Spleen (tissue), 11 donors: ENCODE results near the gene BTD. TPM values are rescaled to one million over a fixed set of nuclear protein-coding genes. Genes with fewer than 3 reads are reported as not detected.

Source experiments
- DNase-seq: peaks from one replicate; pipeline ENCODE4 v3.0.0-alpha.2; 2020
- H3K27ac ChIP-seq, 8 donors: fragments of 200-600 bp; sonication (generic) in 7 of 8; 1 replicate in 4 of 8; 2 replicates in 4 of 8; pipeline versions ENCODE4 v1.5.0 to v1.8.0; 2016 to 2021; ENCODE audit warnings: inconsistent platforms in 4 of 8, mild to moderate bottlenecking in 4 of 8, moderate library complexity in 1 of 8
- H3K27me3 ChIP-seq, 7 donors: fragments of 200-600 bp; sonication (generic) in 6 of 7; replicated peaks in 1 of 7; 1 replicate in 4 of 7; 2 replicates in 3 of 7; pipeline versions ENCODE4 v1.5.0 to v1.8.0; 2016 to 2021; ENCODE audit warnings: inconsistent platforms in 3 of 7, mild to moderate bottlenecking in 1 of 7
- H3K36me3 ChIP-seq, 6 donors: fragments of 200-600 bp; sonication (generic) in 5 of 6; 1 replicate in 4 of 6; 2 replicates in 2 of 6; pipeline versions ENCODE4 v1.5.0 to v1.8.0; 2016 to 2021; ENCODE audit warnings: inconsistent platforms in 2 of 6
- H3K4me1 ChIP-seq, 6 donors: fragments of 200-600 bp; sonication (generic) in 5 of 6; 1 replicate in 3 of 6; 2 replicates in 3 of 6; pipeline versions ENCODE4 v1.5.0 to v1.8.0; 2016 to 2021; ENCODE audit warnings: inconsistent platforms in 3 of 6
- H3K4me3 ChIP-seq, 8 donors: fragments of 200-600 bp; sonication (generic) in 7 of 8; 1 replicate in 4 of 8; 2 replicates in 4 of 8; pipeline versions ENCODE4 v1.5.0 to v1.8.0; 2016 to 2021; ENCODE audit warnings: inconsistent platforms in 4 of 8, mild to moderate bottlenecking in 4 of 8, moderate library complexity in 2 of 8
- H3K9me3 ChIP-seq, 8 donors: fragments of 200-600 bp; sonication (generic) in 7 of 8; 1 replicate in 4 of 8; 2 replicates in 4 of 8; pipeline versions ENCODE4 v1.5.0 to v1.8.0; 2016 to 2021; ENCODE audit warnings: inconsistent platforms in 4 of 8
- POLR2A ChIP-seq, 3 donors: fragments of 450-650 bp; IDR thresholded peaks; one replicate each; pipeline ENCODE4 v1.5.1; 2017; ENCODE audit warnings: antibody characterized with exemption in 3 of 3, mild to moderate bottlenecking in 1 of 3
- POLR2AphosphoS5 ChIP-seq, 3 donors: sonication (generic); formaldehyde crosslinking; IDR thresholded peaks; one replicate each; pipeline ENCODE4 v1.5.1; 2017; ENCODE audit warnings: antibody characterized with exemption in 3 of 3
- WGBS, 5 donors: extraction: QIAGEN DNeasy Blood & Tissue Kit in 3 of 5; methylation state at CpG; one replicate each; pipeline versions ENCODE4 v1.1.5 to v1.1.7; 2013 to 2018; 5-methylcytosine and 5-hydroxymethylcytosine counted together
- intact Hi-C: fragments of 100-400 bp; cut with DNase I; formaldehyde crosslinking; loops from one replicate; pipeline ENCODE4 v1.15.0; 2023; ENCODE audit warnings: low total_unique reads
- polyA plus RNA-seq, 3 donors: library from polyadenylated mRNA; stranded (reverse); fragments of 200-250 nt; gene quantifications; one replicate each; pipeline ENCODE4 v1.2.1, GENCODE V29; 2013
- total RNA-seq, 7 donors: library from RNA; depleted of rRNA in 3 of 7; stranded (reverse); fragments of >200 nt in 3 of 7; fragmentation: NEBNext Ultra II Directional in 4 of 7; extraction: Animal tissue kit (Norgen Biotek cat#: 25700) in 4 of 7; gene quantifications; one replicate each; pipeline versions ENCODE4 v1.1.0 to v1.2.1, GENCODE V29; 2016 to 2021
- TF ChIP-seq, protein P1 (sequence below), 11 experiments: fragments of 200-600 bp in 7 of 11; fragments of 450-650 bp in 4 of 11; sonication (generic) in 4 of 11; IDR thresholded peaks in 8 of 11; conservative IDR thresholded peaks in 3 of 11; 1 replicate in 7 of 11; 2 replicates in 4 of 11; pipeline versions ENCODE4 v1.4.0 to v1.8.0; 2016 to 2021; ENCODE audit warnings: antibody characterized with exemption in 11 of 11, inconsistent platforms in 4 of 11, mild to moderate bottlenecking in 1 of 11
- donor health status: healthy with polysubstance abuse.
- donor health status: DM: no; HTN: no; CAD: no; lungs with moderate emphysema.
- donor health status: DM: no; HTN: no; CAD: no.
- donor health status: Bipolar disorder and iron deficiency.
- donor health status: healthy.
- donor health status: DM: no; HTN: no; CAD: no.
- donor health status: DM: yes; HTN: yes; CAD: no.

Gene BTD
- total and polyA plus RNA-seq, 10 donors = 3.9 to 43.7 (median 20.4) TPM

DNA sequence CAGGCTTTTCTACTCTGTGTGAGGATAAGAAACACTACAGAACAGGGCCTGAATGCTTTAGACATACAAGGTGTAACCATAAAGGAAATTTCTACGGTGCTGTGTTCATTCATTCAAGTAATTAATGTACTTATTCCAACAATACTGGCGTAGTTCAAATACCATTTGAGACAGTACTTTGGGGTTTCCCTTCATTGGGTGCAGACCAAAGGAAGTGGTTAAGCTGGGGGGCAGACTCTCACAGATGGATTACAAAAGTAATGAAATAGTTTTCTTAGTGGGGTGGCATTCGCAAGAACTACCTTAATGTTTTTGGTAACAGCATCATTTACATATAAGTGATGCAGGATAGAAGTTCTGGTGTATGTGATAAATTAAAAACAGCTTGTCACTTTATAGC, 65.9 kb downstream of the BTD start:
- Histone ChIP-seq H3K27me3 (no peaks in the 10 kb centered on the region), H3K4me3 (no peak overlapping the region), H3K27ac (no peak overlapping the region), H3K4me1 (peaks cover 0 to 17% (median 10%) of the 10 kb centered on the region in 6 donors), H3K36me3 (peaks cover 0 to 58% (median 13%) of the 10 kb centered on the region in 6 donors), H3K9me3 (no peaks in the 10 kb centered on the region)
- WGBS, 5 donors = 46 to 56% (median 53%) methylated on average over 3 of the region's 3 CpGs
- intact Hi-C loops = no loop called here
- TF ChIP-seq, protein P1, sequence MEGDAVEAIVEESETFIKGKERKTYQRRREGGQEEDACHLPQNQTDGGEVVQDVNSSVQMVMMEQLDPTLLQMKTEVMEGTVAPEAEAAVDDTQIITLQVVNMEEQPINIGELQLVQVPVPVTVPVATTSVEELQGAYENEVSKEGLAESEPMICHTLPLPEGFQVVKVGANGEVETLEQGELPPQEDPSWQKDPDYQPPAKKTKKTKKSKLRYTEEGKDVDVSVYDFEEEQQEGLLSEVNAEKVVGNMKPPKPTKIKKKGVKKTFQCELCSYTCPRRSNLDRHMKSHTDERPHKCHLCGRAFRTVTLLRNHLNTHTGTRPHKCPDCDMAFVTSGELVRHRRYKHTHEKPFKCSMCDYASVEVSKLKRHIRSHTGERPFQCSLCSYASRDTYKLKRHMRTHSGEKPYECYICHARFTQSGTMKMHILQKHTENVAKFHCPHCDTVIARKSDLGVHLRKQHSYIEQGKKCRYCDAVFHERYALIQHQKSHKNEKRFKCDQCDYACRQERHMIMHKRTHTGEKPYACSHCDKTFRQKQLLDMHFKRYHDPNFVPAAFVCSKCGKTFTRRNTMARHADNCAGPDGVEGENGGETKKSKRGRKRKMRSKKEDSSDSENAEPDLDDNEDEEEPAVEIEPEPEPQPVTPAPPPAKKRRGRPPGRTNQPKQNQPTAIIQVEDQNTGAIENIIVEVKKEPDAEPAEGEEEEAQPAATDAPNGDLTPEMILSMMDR (IDR thresholded peaks at IDR 0.05 in 8 of 11, conservative IDR thresholded peaks at IDR 0.05 in 3 of 11) = no peak
- TF ChIP-seq POLR2AphosphoS5 (IDR thresholded peaks at IDR 0.05) = no peak
- no peak for TF ChIP-seq POLR2A (IDR thresholded peaks at IDR 0.05)
- no peak for DNase-seq

DNA sequence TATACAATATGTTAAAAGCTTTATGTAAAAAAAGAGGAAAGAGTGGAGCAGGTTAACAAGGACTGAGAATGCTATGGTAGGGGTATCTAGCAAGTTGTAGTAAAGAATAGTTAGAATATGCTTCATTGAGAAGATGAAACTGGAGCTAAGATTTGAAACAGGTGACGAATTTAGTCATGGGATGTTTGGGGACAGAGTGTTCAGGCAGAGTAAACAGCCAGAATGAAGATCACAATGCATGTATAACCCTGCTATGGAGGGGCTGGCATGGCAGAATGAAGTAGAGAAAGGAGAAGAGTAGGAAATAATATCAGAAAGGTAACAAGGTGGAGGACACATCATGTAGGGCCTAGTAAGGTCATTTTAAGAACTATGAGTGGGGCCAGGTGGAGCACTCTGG, 72.0 kb downstream of the BTD start:
- intact Hi-C loops = no loop called here
- no peak for TF ChIP-seq POLR2AphosphoS5 (IDR thresholded peaks at IDR 0.05)
- TF ChIP-seq POLR2A (IDR thresholded peaks at IDR 0.05) = no peak
- TF ChIP-seq, protein P1 (IDR thresholded peaks at IDR 0.05 in 8 of 11, conservative IDR thresholded peaks at IDR 0.05 in 3 of 11) = no peak
- no peak for DNase-seq
- no peaks in the 10 kb centered on the region for H3K9me3 ChIP-seq
- no peak overlapping the region for H3K27ac ChIP-seq
- H3K36me3 ChIP-seq = peaks cover 0 to 100% (median 37%) of the 10 kb centered on the region in 6 donors
- H3K27me3 ChIP-seq = no peaks in the 10 kb centered on the region
- H3K4me3 ChIP-seq = no peak overlapping the region
- H3K4me1 ChIP-seq = no peaks in the 10 kb centered on the region
- 89 to 100% (median 91%) methylated on average over 1 of the region's 1 CpG for WGBS, 5 donors

DNA sequence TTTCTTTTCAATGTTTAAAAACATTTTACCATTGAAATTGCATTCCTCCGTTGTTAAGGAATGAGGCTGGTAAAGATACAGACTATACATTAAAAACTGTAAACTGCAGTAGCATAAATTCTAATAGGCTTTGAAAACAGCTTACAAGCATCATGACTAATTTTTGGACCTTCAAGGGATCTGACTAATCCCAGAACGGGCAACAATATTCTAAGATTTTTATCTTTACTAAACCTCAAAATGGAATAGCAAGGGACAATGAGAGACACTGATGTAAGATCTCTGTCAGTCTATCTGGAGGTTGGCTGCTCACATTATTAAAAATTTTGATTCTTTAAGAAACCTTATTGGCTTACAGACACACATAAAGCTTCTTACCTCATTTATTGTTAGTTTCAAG, 74.7 kb downstream of the BTD start:
- no peaks in the 10 kb centered on the region for H3K9me3 ChIP-seq
- WGBS, 5 donors = 86 to 92% (median 91%) methylated on average over 2 of the region's 2 CpGs
- H3K27ac ChIP-seq = no peak overlapping the region
- TF ChIP-seq POLR2A (IDR thresholded peaks at IDR 0.05) (no peak), POLR2AphosphoS5 (IDR thresholded peaks at IDR 0.05) (no peak)
- TF ChIP-seq, protein P1 (IDR thresholded peaks at IDR 0.05 in 8 of 11, conservative IDR thresholded peaks at IDR 0.05 in 3 of 11) = no peak
- no peak overlapping the region for H3K4me3 ChIP-seq
- H3K27me3 ChIP-seq = no peaks in the 10 kb centered on the region
- DNase-seq = no peak
- intact Hi-C loops = no loop called here
- H3K36me3 ChIP-seq = peaks cover 0 to 98% (median 33%) of the 10 kb centered on the region in 6 donors
- H3K4me1 ChIP-seq = no peaks in the 10 kb centered on the region

DNA sequence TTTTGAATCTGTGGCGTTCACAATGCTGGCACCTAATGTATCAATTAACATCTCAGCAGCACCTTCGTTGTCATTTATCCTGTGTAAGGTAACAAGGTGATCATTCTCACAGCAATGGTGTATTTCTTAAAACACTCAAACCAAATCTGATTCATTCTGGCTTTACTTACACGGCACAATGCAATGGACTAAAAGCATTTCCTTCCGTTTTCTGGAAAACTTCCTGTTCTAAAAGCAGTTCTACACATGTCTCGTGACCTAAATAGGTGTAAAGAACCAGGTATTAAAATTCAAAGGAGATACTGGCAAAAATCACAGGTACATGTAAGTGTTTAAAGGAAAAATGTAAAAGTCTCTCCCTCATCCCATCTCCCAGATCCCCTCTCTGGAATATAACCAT, 77.8 kb downstream of the BTD start:
- no peak for TF ChIP-seq POLR2AphosphoS5 (IDR thresholded peaks at IDR 0.05)
- TF ChIP-seq POLR2A (IDR thresholded peaks at IDR 0.05) = no peak
- TF ChIP-seq, protein P1 (IDR thresholded peaks at IDR 0.05 in 8 of 11, conservative IDR thresholded peaks at IDR 0.05 in 3 of 11) = no peak
- H3K27ac ChIP-seq = no peak overlapping the region
- no peak overlapping the region for H3K4me3 ChIP-seq
- H3K9me3 ChIP-seq = no peaks in the 10 kb centered on the region
- H3K36me3 ChIP-seq = peaks cover 0 to 90% (median 32%) of the 10 kb centered on the region in 6 donors
- H3K4me1 ChIP-seq = peaks cover 0 to 22% (median 14%) of the 10 kb centered on the region in 6 donors
- H3K27me3 ChIP-seq = no peaks in the 10 kb centered on the region
- WGBS, 5 donors = 63 to 81% (median 74%) methylated on average over 5 of the region's 5 CpGs
- intact Hi-C loops = no loop called here
- DNase-seq = no peak
